DOHH2 (cell line): ENCODE data around the gene MED29.

Experiments used
- H3F3A ChIP-seq: fragments of 200-600 bp; sonication (generic), shearing (Covaris generic); 2 replicates; pipeline ENCODE4 v1.6.0; 2016; ENCODE audit warnings: antibody characterized with exemption, mild to moderate bottlenecking; ENCODE audit not compliant: control insufficient read depth, insufficient read depth
- H3K27ac ChIP-seq: fragments of 200-600 bp; sonication (generic); 2 replicates; pipeline ENCODE4 v1.5.1; 2014; ENCODE audit warnings: low read depth, mild to moderate bottlenecking, low read length, moderate library complexity
- H3K27me3 ChIP-seq: fragments of 200-600 bp; sonication (generic); 2 replicates; pipeline ENCODE4 v1.6.1; 2014; ENCODE audit warnings: mild to moderate bottlenecking, low read length, mixed read lengths; ENCODE audit not compliant: control insufficient read depth
- H3K36me3 ChIP-seq: fragments of 200-600 bp; sonication (generic); 2 replicates; pipeline ENCODE4 v1.6.1; 2014; ENCODE audit warnings: mild to moderate bottlenecking, low read length, moderate library complexity, mixed read lengths; ENCODE audit not compliant: control insufficient read depth
- H3K4me1 ChIP-seq: fragments of 200-600 bp; sonication (generic); 2 replicates; pipeline ENCODE4 v1.6.1; 2014; ENCODE audit warnings: mild to moderate bottlenecking, low read length, mixed read lengths; ENCODE audit not compliant: control insufficient read depth
- H3K4me2 ChIP-seq: fragments of 200-600 bp; sonication (generic); 2 replicates; pipeline ENCODE4 v1.6.0; 2014; ENCODE audit warnings: mild to moderate bottlenecking, low read length, moderate library complexity
- H3K4me3 ChIP-seq: fragments of 200-600 bp; sonication (generic); 2 replicates; pipeline ENCODE4 v1.5.1; 2014; ENCODE audit warnings: mild to moderate bottlenecking, low read length, mixed read lengths
- H3K79me2 ChIP-seq: fragments of 200-600 bp; sonication (generic); 2 replicates; pipeline ENCODE4 v1.6.1; 2014; ENCODE audit warnings: mild to moderate bottlenecking, low read length, mixed read lengths; ENCODE audit not compliant: control insufficient read depth
- H3K9me2 ChIP-seq: fragments of 200-600 bp; sonication (generic); replicated peaks from 2 replicates; pipeline ENCODE4 v1.6.1; 2014; ENCODE audit warnings: mild to moderate bottlenecking, low read length, mixed read lengths; ENCODE audit not compliant: control insufficient read depth
- H3K9me3 ChIP-seq: fragments of 200-600 bp; sonication (generic); 2 replicates; pipeline ENCODE4 v1.6.1; 2014; ENCODE audit warnings: antibody characterized with exemption, low read length, mixed read lengths; ENCODE audit not compliant: control insufficient read depth, insufficient read depth
- H4K20me1 ChIP-seq: fragments of 200-600 bp; sonication (generic); 2 replicates; pipeline ENCODE4 v1.6.0; 2014; ENCODE audit warnings: low read depth, mild to moderate bottlenecking, antibody characterized with exemption, low read length, moderate library complexity; ENCODE audit not compliant: control insufficient read depth, insufficient read depth
- CTCF ChIP-seq: fragments of 200-600 bp; sonication (generic); IDR thresholded peaks from one replicate; pipeline ENCODE4 v1.5.1; 2014; ENCODE audit warnings: antibody characterized with exemption, mild to moderate bottlenecking, low read depth, low read length; ENCODE audit not compliant: poor library complexity, severe bottlenecking
- EZH2phosphoT487 ChIP-seq: fragments of 200-600 bp; sonication (generic); IDR thresholded peaks from 2 replicates; pipeline ENCODE4 v1.6.1; 2017; ENCODE audit warnings: borderline replicate concordance, mild to moderate bottlenecking, antibody characterized with exemption, low read length, moderate library complexity, mixed read lengths

Gene MED29

GRCh38 chr19:39365531-39365930 is 25.6 kb upstream of the MED29 start:
- Histone ChIP-seq H4K20me1 (no peaks in the 10 kb centered on the region), H3K27ac (no peak overlapping the region), H3K36me3 (peaks cover 36% of the 10 kb centered on the region), H3K27me3 (no peaks in the 10 kb centered on the region), H3K4me2 (no peak overlapping the region), H3F3A (no peaks in the 10 kb centered on the region), H3K4me1 (peaks cover 14% of the 10 kb centered on the region), H3K79me2 (no peaks in the 10 kb centered on the region), H3K9me3 (no peaks in the 10 kb centered on the region), H3K4me3 (no peak overlapping the region), H3K9me2 (no peaks in the 10 kb centered on the region)
- TF ChIP-seq CTCF (no peak), EZH2phosphoT487 (no peak)

- H3K9me2 ChIP-seq, result no peaks in the 10 kb centered on the region
- H3K4me3 ChIP-seq, result no peak overlapping the region
- no peaks in the 10 kb centered on the region for H3F3A ChIP-seq
- H3K4me2 ChIP-seq, result no peak overlapping the region
- no peak for TF ChIP-seq EZH2phosphoT487
- TF ChIP-seq CTCF, result no peak
- H3K27ac ChIP-seq, result no peak overlapping the region
- no peaks in the 10 kb centered on the region for H3K27me3 ChIP-seq
- no peaks in the 10 kb centered on the region for H3K79me2 ChIP-seq
- H4K20me1 ChIP-seq, result no peaks in the 10 kb centered on the region
- no peaks in the 10 kb centered on the region for H3K4me1 ChIP-seq
- H3K36me3 ChIP-seq, result peaks cover 39% of the 10 kb centered on the region
- no peaks in the 10 kb centered on the region for H3K9me3 ChIP-seq
These were observed 22.0 kb upstream of the MED29 start for GRCh38 chr19:39369200-39369599.

DNA sequence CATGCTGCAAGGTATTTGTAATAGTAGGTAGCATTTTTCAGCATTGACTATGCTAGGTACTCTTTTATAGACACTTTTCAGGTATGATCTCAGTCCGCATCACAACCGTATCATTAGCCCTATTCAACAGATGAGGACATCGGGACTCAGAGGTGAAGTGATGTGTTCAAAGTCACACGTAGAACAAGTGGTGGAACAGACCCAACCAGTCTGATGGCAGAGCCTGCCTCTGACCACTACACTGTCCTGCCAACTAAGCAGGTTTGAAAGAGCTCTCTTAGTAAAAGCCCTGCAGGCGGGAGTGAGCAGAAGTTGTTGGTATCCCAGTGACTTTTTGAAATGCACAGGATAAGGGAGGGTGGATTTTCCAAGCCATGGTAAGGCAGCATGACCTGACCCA is 20.4 kb upstream of the MED29 start:
- H3K9me3 ChIP-seq, result no peaks in the 10 kb centered on the region
- H3K9me2 ChIP-seq, result no peaks in the 10 kb centered on the region
- H3K79me2 ChIP-seq, result no peaks in the 10 kb centered on the region
- H3K27me3 ChIP-seq, result no peaks in the 10 kb centered on the region
- H3F3A ChIP-seq, result no peaks in the 10 kb centered on the region
- no peaks in the 10 kb centered on the region for H4K20me1 ChIP-seq
- H3K36me3 ChIP-seq, result peaks cover 43% of the 10 kb centered on the region
- no peak overlapping the region for H3K4me2 ChIP-seq
- H3K27ac ChIP-seq, result no peak overlapping the region
- no peak overlapping the region for H3K4me3 ChIP-seq
- H3K4me1 ChIP-seq, result no peaks in the 10 kb centered on the region
- TF ChIP-seq CTCF, result no peak
- TF ChIP-seq EZH2phosphoT487, result no peak
